Tibial nerve (tissue), 3 donors: ENCODE measurements around the gene KCNMA1.

Experiments
- POLR2A ChIP-seq, 2 donors: fragments of 450-650 bp; IDR thresholded peaks; one replicate each; pipeline ENCODE4 v1.6.1; 2017; ENCODE audit warnings: antibody characterized with exemption in 2 of 2, mild to moderate bottlenecking in 2 of 2, moderate library complexity in 2 of 2
- TF ChIP-seq, protein P1 (sequence below), 5 experiments: fragments of 200-600 bp in 3 of 5; fragments of 450-650 bp in 2 of 5; sonication (generic) in 3 of 5; IDR thresholded peaks; one replicate each; pipeline ENCODE4 v1.5.1; 2016 to 2019; ENCODE audit warnings: antibody characterized with exemption in 5 of 5, mild to moderate bottlenecking in 3 of 5, moderate library complexity in 2 of 5

DNA sequence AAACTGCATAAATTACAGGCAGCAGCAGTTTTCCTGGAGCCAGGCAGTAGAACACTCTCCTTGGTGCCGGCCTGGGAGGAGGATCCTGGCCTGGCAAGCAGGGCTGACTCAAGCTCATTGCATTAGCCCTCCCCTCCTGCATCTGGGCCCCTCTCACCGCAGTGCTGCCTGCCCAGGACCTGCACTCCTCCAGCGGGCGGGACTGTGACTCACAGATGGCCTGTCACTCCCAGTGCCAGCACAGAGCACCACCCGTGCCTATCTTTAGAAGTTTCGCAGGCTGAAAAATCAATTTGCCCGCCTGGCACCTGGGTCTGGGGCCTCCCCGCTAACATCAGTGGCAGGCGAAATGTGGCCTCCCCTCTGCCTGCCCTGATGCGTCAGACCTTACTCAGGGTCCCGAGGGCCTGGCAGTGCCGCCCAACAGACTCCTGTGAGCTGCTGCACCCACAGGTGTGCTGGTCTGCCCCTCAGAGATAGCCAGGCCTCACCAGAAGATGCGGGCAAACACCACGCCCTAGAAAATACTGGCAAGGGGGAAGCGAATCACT, 123.8 kb downstream of the KCNMA1 start:
- TF ChIP-seq POLR2A (IDR thresholded peaks at IDR 0.05) = no peak
- TF ChIP-seq, protein P1, sequence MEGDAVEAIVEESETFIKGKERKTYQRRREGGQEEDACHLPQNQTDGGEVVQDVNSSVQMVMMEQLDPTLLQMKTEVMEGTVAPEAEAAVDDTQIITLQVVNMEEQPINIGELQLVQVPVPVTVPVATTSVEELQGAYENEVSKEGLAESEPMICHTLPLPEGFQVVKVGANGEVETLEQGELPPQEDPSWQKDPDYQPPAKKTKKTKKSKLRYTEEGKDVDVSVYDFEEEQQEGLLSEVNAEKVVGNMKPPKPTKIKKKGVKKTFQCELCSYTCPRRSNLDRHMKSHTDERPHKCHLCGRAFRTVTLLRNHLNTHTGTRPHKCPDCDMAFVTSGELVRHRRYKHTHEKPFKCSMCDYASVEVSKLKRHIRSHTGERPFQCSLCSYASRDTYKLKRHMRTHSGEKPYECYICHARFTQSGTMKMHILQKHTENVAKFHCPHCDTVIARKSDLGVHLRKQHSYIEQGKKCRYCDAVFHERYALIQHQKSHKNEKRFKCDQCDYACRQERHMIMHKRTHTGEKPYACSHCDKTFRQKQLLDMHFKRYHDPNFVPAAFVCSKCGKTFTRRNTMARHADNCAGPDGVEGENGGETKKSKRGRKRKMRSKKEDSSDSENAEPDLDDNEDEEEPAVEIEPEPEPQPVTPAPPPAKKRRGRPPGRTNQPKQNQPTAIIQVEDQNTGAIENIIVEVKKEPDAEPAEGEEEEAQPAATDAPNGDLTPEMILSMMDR (IDR thresholded peaks at IDR 0.05) = no peak
